GM12878 (cell line): ENCODE results near the gene ACE. TPM values are rescaled to one million over a fixed set of nuclear protein-coding genes. Genes with fewer than 3 reads are reported as not detected.

Experiments
- ATAC-seq: fragments of 200-7000 bp; cut with Tn5 transposase; 3 replicates; pipeline ENCODE4 v1.9.1; 2020; ENCODE audit warnings: mild to moderate bottlenecking, moderate library complexity
- BruUV-seq: library from RNA; stranded (reverse); fragments of 400-500 nt; replicated peaks from 2 replicates; lab custom pipeline; 2021; lab: Mats Ljungman, UMichigan
- CTCF ChIA-PET: fragments of 300-600 bp; sonication (Branson Sonifier 250); formaldehyde crosslinking; extraction: SDS; loops from one replicate; lab custom pipeline; 2021; ENCODE audit warnings: inconsistent platforms; lab: Yijun Ruan, JAX
- POLR2A ChIA-PET: fragments of 350-600 bp; formaldehyde crosslinking; extraction: SDS; loops from one replicate; lab custom pipeline; 2021; ENCODE audit warnings: inconsistent platforms; lab: Charles Lee
- RAD21 ChIA-PET: fragments of 300-600 bp; sonication (Branson Sonifier 250); formaldehyde crosslinking; loops from one replicate; lab custom pipeline; 2023; ENCODE audit warnings: antibody characterized with exemption; ENCODE audit not compliant: unreplicated experiment; lab: Charles Lee
- SMC1A ChIA-PET: fragments of 300-600 bp; sonication (Branson Sonifier 250); formaldehyde crosslinking; loops from one replicate; lab custom pipeline; 2023; ENCODE audit not compliant: unreplicated experiment, uncharacterized antibody; lab: Charles Lee
- DNase-seq: peaks from one replicate; pipeline ENCODE4 v3.0.0-alpha.2; 2011; ENCODE audit warnings: low read depth, low spot score
- FAIRE-seq: peaks from 3 replicates; lab custom pipeline; 2011; peaks lifted over from hg19 to GRCh38; lab: Jason Lieb, UNC
- H2AFZ ChIP-seq: 2 replicates; pipeline ENCODE4 v1.6.0; 2011; ENCODE audit warnings: low read depth, low read length, control low read depth; ENCODE audit not compliant: control insufficient read depth
- H3K27ac ChIP-seq: 2 replicates; pipeline ENCODE4 v1.5.1; 2011; ENCODE audit warnings: control low read depth; ENCODE audit not compliant: control insufficient read depth, insufficient read depth
- H3K27me3 ChIP-seq, 2 experiments: replicated peaks in 1 of 2; 2 replicates each; pipeline versions ENCODE4 v1.6.0 to v1.6.1; 2011; ENCODE audit warnings: low read length in 1 of 2; ENCODE audit not compliant: control insufficient read depth in 2 of 2, insufficient read depth in 2 of 2
- H3K36me3 ChIP-seq, 2 experiments: 2 replicates each; pipeline ENCODE4 v1.5.1; 2011; ENCODE audit warnings: low read length in 1 of 2; ENCODE audit not compliant: control insufficient read depth in 2 of 2, insufficient read depth in 2 of 2
- H3K4me1 ChIP-seq: 2 replicates; pipeline ENCODE4 v1.6.1; 2011; ENCODE audit warnings: mild to moderate bottlenecking, low read length, moderate library complexity, mixed read lengths; ENCODE audit not compliant: control insufficient read depth, insufficient read depth
- H3K4me2 ChIP-seq: 2 replicates; pipeline ENCODE4 v1.6.0; 2011; ENCODE audit warnings: control low read depth; ENCODE audit not compliant: control insufficient read depth, insufficient read depth
- H3K4me3 ChIP-seq: fragments of 200-600 bp; sonication (generic); 2 replicates; pipeline ENCODE4 v1.5.1; 2016
- H3K79me2 ChIP-seq: 2 replicates; pipeline ENCODE4 v1.6.0; 2011; ENCODE audit warnings: low read length; ENCODE audit not compliant: control insufficient read depth, insufficient read depth
- H3K9ac ChIP-seq: 2 replicates; pipeline ENCODE4 v1.8.0; 2011; ENCODE audit warnings: low read length, control low read depth, mixed read lengths; ENCODE audit not compliant: control insufficient read depth, insufficient read depth
- H3K9me3 ChIP-seq: replicated peaks from 3 replicates; pipeline ENCODE4 v1.5.1; 2011; ENCODE audit warnings: mild to moderate bottlenecking, low read length; ENCODE audit not compliant: control insufficient read depth, insufficient read depth
- H4K20me1 ChIP-seq: 2 replicates; pipeline ENCODE4 v1.6.0; 2011; ENCODE audit not compliant: control insufficient read depth, insufficient read depth
- ASH2L ChIP-seq: fragments of 300-600, 200-600 bp; sonication (generic); IDR thresholded peaks from 2 replicates; pipeline ENCODE4 v1.6.1; 2017; ENCODE audit warnings: low read depth, mild to moderate bottlenecking, borderline replicate concordance
- BMI1 ChIP-seq: fragments of 450-650 bp; IDR thresholded peaks from 2 replicates; pipeline ENCODE4 v1.6.1; 2016; ENCODE audit warnings: mild to moderate bottlenecking, moderate library complexity, borderline replicate concordance
- CEBPB ChIP-seq, 2 experiments: fragments of 150-350 bp in 1 of 2; IDR thresholded peaks; 2 replicates each; pipeline ENCODE4 v1.6.1; 2012 to 2014; ENCODE audit warnings: low read depth in 2 of 2, low read length in 2 of 2, borderline replicate concordance in 1 of 2, inconsistent platforms in 1 of 2
- GABPA ChIP-seq: IDR thresholded peaks from 2 replicates; pipeline ENCODE4 v1.6.1; 2014; ENCODE audit warnings: antibody characterized with exemption, low read depth, mild to moderate bottlenecking, inconsistent platforms
- MTA2 ChIP-seq: fragments of 450-650 bp; IDR thresholded peaks from 2 replicates; pipeline ENCODE4 v1.6.1; 2016; ENCODE audit warnings: low read depth, mild to moderate bottlenecking, moderate library complexity
- MXI1 ChIP-seq: fragments of 150-350 bp; IDR thresholded peaks from 2 replicates; pipeline ENCODE4 v1.6.1; 2011; ENCODE audit warnings: low read depth, mild to moderate bottlenecking, inconsistent platforms, low read length, improper control_type of control experiment
- PML ChIP-seq: IDR thresholded peaks from 2 replicates; pipeline ENCODE4 v1.6.1; 2012; ENCODE audit warnings: low read length, inconsistent platforms
- POU2F2 ChIP-seq: IDR thresholded peaks from 3 replicates; pipeline ENCODE4 v1.6.1; 2011; ENCODE audit warnings: low read depth, mild to moderate bottlenecking, low read length, borderline replicate concordance
- SP1 ChIP-seq: IDR thresholded peaks from one replicate; pipeline ENCODE4 v1.6.1; 2011; ENCODE audit warnings: low read depth, low read length
- SREBF1 ChIP-seq: IDR thresholded peaks from 2 replicates; pipeline ENCODE4 v1.6.1; 2012; ENCODE audit warnings: mild to moderate bottlenecking, low read length
- WRNIP1 ChIP-seq: IDR thresholded peaks from 2 replicates; pipeline ENCODE4 v1.6.1; 2011; ENCODE audit warnings: low read depth, low read length, improper control_type of control experiment, borderline replicate concordance
- ZNF274 ChIP-seq: IDR thresholded peaks from one replicate; pipeline ENCODE4 v1.8.0; 2011; ENCODE audit not compliant: insufficient read length, insufficient read depth
- ZNF622 ChIP-seq: fragments of 450-650 bp; IDR thresholded peaks from 2 replicates; pipeline ENCODE4 v1.6.1; 2017; ENCODE audit warnings: mild to moderate bottlenecking, inconsistent platforms
- WGBS: methylation state at CpG from one replicate; pipeline ENCODE4 v1.1.6; 2016; ENCODE audit warnings: low lambda C conversion rate; ENCODE audit not compliant: insufficient replicate concordance, insufficient coverage; ENCODE audit errors: missing lambda C conversion rate; 5-methylcytosine and 5-hydroxymethylcytosine counted together
- in situ Hi-C: fragments of 300-500 bp; cut with MboI; formaldehyde crosslinking; loops from 9 replicates; pipeline ENCODE4 v1.14.3; 2018; ENCODE audit warnings: mixed read lengths
- intact Hi-C: fragments of 100-400 bp; cut with micrococcal nuclease; formaldehyde crosslinking; loops from one replicate; pipeline ENCODE4 v1.14.2; 2022; ENCODE audit not compliant: unreplicated experiment
- polyA plus RNA-seq, 11 experiments: library from polyadenylated mRNA; depleted of rRNA in 4 of 11; unstranded in 6 of 11; stranded (reverse) in 5 of 11; fragments of >200 nt; fragmentation: Nextera tagmentation in 4 of 11; fragmentation: Illumina TruSeq in 1 of 11; extraction: Ambion mirVana in 4 of 11; extraction: Trizol in 1 of 11; gene quantifications; 1 replicate in 1 of 11; 2 replicates in 10 of 11; pipeline versions ENCODE4 v1.2.1 to v1.2.3, GENCODE V29; 2011 to 2016; ENCODE audit warnings: inconsistent platforms in 2 of 11, missing spikeins in 2 of 11, low read depth in 1 of 11
- total RNA-seq, 4 experiments: library from RNA; depleted of rRNA in 3 of 4; stranded (reverse); fragments of >200 nt in 3 of 4; fragmentation: Illumina TruSeq in 1 of 4; extraction: Trizol in 1 of 4; gene quantifications; 2 replicates each; pipeline versions ENCODE4 v1.2.1 to v1.2.3, GENCODE V29; 2013 to 2021
- TF ChIP-seq, protein P1 (sequence below): fragments of 150-350 bp; IDR thresholded peaks from 2 replicates; pipeline ENCODE4 v1.6.1; 2016; ENCODE audit warnings: low read depth, low read length
- TF ChIP-seq, protein P2 (sequence below): fragments of 450-650 bp; IDR thresholded peaks from 2 replicates; pipeline ENCODE4 v1.6.1; 2016; ENCODE audit warnings: mild to moderate bottlenecking
- TF ChIP-seq, protein P3 (sequence below): IDR thresholded peaks from 2 replicates; pipeline ENCODE4 v1.6.1; 2011; ENCODE audit warnings: low read depth, mild to moderate bottlenecking, low read length, moderate library complexity, borderline replicate concordance; ENCODE audit errors: extremely low read depth
- TF ChIP-seq, protein P4 (sequence below): IDR thresholded peaks from 2 replicates; pipeline ENCODE4 v1.6.1; 2012; ENCODE audit warnings: low read depth, low read length, improper control_type of control experiment

The ACE gene
- total and polyA plus RNA-seq, 10 of the 15 experiments (the other 5 are each of a cell fraction or from before 2014, with no cell fraction given): 0.46 TPM; not detected in 9

DNA sequence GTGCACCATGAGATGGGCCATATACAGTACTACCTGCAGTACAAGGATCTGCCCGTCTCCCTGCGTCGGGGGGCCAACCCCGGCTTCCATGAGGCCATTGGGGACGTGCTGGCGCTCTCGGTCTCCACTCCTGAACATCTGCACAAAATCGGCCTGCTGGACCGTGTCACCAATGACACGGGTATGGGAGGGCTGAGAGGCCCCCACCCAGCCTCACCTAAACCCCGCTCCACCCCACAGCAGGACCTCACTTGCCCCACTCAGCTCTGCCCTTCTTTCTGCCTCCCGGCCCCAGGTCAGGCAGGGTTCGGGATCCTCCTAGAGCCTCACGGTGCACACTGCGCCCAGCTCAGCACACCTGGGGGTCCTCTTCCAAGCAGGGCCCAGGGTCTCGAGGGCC lies 5.6 kb downstream of the ACE start:
- ChIA-PET POLR2A (no interaction called here), SMC1A (interaction anchor here (1.3 kb wide), 1 partner anchor 101 kb away, joined by 3 read pairs; no protein-coding TSS in a partner anchor), RAD21 (interaction anchor here (6.5 kb wide), 1 partner anchor 54 kb away, joined by 75 read pairs; no protein-coding TSS in a partner anchor), CTCF (interaction anchor here (0.6 to 7.0 kb wide), 4 partner anchors 57 to 129 kb away, joined by 4 to 104 read pairs (median 5); no protein-coding TSS in a partner anchor)
- in situ Hi-C loops (no loop called here), intact Hi-C loops (no loop called here)
- no peak for TF ChIP-seq ZNF622
- TF ChIP-seq, protein P1, sequence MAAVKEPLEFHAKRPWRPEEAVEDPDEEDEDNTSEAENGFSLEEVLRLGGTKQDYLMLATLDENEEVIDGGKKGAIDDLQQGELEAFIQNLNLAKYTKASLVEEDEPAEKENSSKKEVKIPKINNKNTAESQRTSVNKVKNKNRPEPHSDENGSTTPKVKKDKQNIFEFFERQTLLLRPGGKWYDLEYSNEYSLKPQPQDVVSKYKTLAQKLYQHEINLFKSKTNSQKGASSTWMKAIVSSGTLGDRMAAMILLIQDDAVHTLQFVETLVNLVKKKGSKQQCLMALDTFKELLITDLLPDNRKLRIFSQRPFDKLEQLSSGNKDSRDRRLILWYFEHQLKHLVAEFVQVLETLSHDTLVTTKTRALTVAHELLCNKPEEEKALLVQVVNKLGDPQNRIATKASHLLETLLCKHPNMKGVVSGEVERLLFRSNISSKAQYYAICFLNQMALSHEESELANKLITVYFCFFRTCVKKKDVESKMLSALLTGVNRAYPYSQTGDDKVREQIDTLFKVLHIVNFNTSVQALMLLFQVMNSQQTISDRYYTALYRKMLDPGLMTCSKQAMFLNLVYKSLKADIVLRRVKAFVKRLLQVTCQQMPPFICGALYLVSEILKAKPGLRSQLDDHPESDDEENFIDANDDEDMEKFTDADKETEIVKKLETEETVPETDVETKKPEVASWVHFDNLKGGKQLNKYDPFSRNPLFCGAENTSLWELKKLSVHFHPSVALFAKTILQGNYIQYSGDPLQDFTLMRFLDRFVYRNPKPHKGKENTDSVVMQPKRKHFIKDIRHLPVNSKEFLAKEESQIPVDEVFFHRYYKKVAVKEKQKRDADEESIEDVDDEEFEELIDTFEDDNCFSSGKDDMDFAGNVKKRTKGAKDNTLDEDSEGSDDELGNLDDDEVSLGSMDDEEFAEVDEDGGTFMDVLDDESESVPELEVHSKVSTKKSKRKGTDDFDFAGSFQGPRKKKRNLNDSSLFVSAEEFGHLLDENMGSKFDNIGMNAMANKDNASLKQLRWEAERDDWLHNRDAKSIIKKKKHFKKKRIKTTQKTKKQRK: no peak
- TF ChIP-seq MXI1: no peak
- TF ChIP-seq ZNF274: no peak
- TF ChIP-seq PML: no peak
- no peak for TF ChIP-seq POU2F2
- TF ChIP-seq, protein P2, sequence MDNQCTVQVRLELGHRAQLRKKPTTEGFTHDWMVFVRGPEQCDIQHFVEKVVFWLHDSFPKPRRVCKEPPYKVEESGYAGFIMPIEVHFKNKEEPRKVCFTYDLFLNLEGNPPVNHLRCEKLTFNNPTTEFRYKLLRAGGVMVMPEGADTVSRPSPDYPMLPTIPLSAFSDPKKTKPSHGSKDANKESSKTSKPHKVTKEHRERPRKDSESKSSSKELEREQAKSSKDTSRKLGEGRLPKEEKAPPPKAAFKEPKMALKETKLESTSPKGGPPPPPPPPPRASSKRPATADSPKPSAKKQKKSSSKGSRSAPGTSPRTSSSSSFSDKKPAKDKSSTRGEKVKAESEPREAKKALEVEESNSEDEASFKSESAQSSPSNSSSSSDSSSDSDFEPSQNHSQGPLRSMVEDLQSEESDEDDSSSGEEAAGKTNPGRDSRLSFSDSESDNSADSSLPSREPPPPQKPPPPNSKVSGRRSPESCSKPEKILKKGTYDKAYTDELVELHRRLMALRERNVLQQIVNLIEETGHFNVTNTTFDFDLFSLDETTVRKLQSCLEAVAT: no peak
- TF ChIP-seq BMI1: no peak
- TF ChIP-seq WRNIP1: no peak
- TF ChIP-seq ASH2L: no peak
- TF ChIP-seq CEBPB (IDR thresholded peaks at IDR 0.05; ENCODE audit: borderline replicate concordance in 1 of 2, low read depth in 2 of 2, low read length in 2 of 2): no peak
- TF ChIP-seq GABPA: no peak
- TF ChIP-seq, protein P3, sequence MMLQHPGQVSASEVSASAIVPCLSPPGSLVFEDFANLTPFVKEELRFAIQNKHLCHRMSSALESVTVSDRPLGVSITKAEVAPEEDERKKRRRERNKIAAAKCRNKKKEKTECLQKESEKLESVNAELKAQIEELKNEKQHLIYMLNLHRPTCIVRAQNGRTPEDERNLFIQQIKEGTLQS: no peak
- TF ChIP-seq MTA2: no peak
- TF ChIP-seq, protein P4, sequence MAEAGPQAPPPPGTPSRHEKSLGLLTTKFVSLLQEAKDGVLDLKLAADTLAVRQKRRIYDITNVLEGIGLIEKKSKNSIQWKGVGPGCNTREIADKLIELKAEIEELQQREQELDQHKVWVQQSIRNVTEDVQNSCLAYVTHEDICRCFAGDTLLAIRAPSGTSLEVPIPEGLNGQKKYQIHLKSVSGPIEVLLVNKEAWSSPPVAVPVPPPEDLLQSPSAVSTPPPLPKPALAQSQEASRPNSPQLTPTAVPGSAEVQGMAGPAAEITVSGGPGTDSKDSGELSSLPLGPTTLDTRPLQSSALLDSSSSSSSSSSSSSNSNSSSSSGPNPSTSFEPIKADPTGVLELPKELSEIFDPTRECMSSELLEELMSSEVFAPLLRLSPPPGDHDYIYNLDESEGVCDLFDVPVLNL: no peak
- TF ChIP-seq SREBF1: no peak
- no peak for TF ChIP-seq SP1
- Histone ChIP-seq H3K4me1 (peaks cover 4% of the 10 kb centered on the region), H3K4me2 (no peak overlapping the region), H2AFZ (no peak overlapping the region), H3K27me3 (peaks cover 6 to 7% of the 10 kb centered on the region in 2 experiments), H3K9me3 (no peaks in the 10 kb centered on the region), H4K20me1 (no peaks in the 10 kb centered on the region), H3K27ac (no peak overlapping the region), H3K9ac (no peak overlapping the region), H3K79me2 (no peaks in the 10 kb centered on the region), H3K4me3 (no peak overlapping the region), H3K36me3 (no peaks in the 10 kb centered on the region)
- no TSS peak for BruUV-seq
- no peak for DNase-seq
- WGBS: 44% methylated on average over 14 of the region's 16 CpGs
- FAIRE-seq: no peak
- ATAC-seq: no peak
